Keratinocyte (primary cell): Measurements from ENCODE around the gene TM4SF5. TPM values are rescaled to one million over a fixed set of nuclear protein-coding genes. Genes with fewer than 3 reads are reported as not detected.
A peak's percentile ranks its signal among the peaks of the same experiment; 100 is the strongest.

Experiments used
- DNase-seq: peaks from one replicate; pipeline ENCODE4 v3.0.0-alpha.2; 2011; ENCODE audit warnings: low read depth, missing footprints, low spot score
- FAIRE-seq: peaks from 2 replicates; lab custom pipeline; 2011; peaks lifted over from hg19 to GRCh38; lab: Jason Lieb, UNC
- H2AFZ ChIP-seq: 2 replicates; pipeline ENCODE4 v1.6.0; 2012; ENCODE audit warnings: low read length, control low read depth, inconsistent platforms; ENCODE audit not compliant: control insufficient read depth
- H3K27ac ChIP-seq: 2 replicates; pipeline ENCODE4 v1.5.1; 2011; ENCODE audit warnings: low read length; ENCODE audit not compliant: control insufficient read depth, insufficient read depth
- H3K27me3 ChIP-seq: 3 replicates; pipeline ENCODE4 v1.6.0; 2011; ENCODE audit warnings: low read length; ENCODE audit not compliant: control insufficient read depth, insufficient read depth; ENCODE audit errors: extremely low read depth
- H3K36me3 ChIP-seq, 2 experiments: 2 replicates in 1 of 2; 3 replicates in 1 of 2; pipeline ENCODE4 v1.5.1; 2011; ENCODE audit warnings: low read length in 2 of 2, mild to moderate bottlenecking in 1 of 2; ENCODE audit not compliant: control insufficient read depth in 2 of 2, insufficient read depth in 2 of 2; ENCODE audit errors: extremely low read depth in 1 of 2
- H3K4me1 ChIP-seq: 3 replicates; pipeline ENCODE4 v1.5.1; 2011; ENCODE audit warnings: low read length; ENCODE audit not compliant: control insufficient read depth, insufficient read depth; ENCODE audit errors: extremely low read depth
- H3K4me2 ChIP-seq: 3 replicates; pipeline ENCODE4 v1.6.0; 2011; ENCODE audit warnings: low read depth, low read length; ENCODE audit not compliant: control insufficient read depth, insufficient read depth; ENCODE audit errors: extremely low read depth
- H3K4me3 ChIP-seq, 3 experiments: fragments of 200-600 bp in 1 of 3; sonication (generic) in 1 of 3; 2 replicates in 2 of 3; 3 replicates in 1 of 3; pipeline ENCODE4 v1.5.1; 2011 to 2016; ENCODE audit warnings: low read length in 3 of 3, mild to moderate bottlenecking in 3 of 3, control low read depth in 2 of 3, inconsistent platforms in 1 of 3, low read depth in 1 of 3, mixed read lengths in 1 of 3, mixed run types in 1 of 3, moderate library complexity in 1 of 3; ENCODE audit not compliant: control insufficient read depth in 2 of 3, insufficient read depth in 2 of 3; ENCODE audit errors: extremely low read depth in 1 of 3
- H3K79me2 ChIP-seq: 2 replicates; pipeline ENCODE4 v1.6.0; 2012; ENCODE audit warnings: low read length; ENCODE audit not compliant: control insufficient read depth, insufficient read depth
- H3K9ac ChIP-seq: 3 replicates; pipeline ENCODE4 v1.6.0; 2011; ENCODE audit warnings: low read length; ENCODE audit not compliant: control insufficient read depth, insufficient read depth; ENCODE audit errors: extremely low read depth
- H3K9me1 ChIP-seq: 3 replicates; pipeline ENCODE4 v1.6.0; 2011; ENCODE audit warnings: low read length; ENCODE audit not compliant: control insufficient read depth, insufficient read depth; ENCODE audit errors: extremely low read depth
- H3K9me3 ChIP-seq: 2 replicates; pipeline ENCODE4 v1.5.1; 2012; ENCODE audit warnings: low read depth, low read length; ENCODE audit not compliant: control insufficient read depth
- H4K20me1 ChIP-seq: 3 replicates; pipeline ENCODE4 v1.6.0; 2011; ENCODE audit warnings: low read length; ENCODE audit not compliant: control insufficient read depth, insufficient read depth; ENCODE audit errors: extremely low read depth
- CTCF ChIP-seq, 3 experiments: IDR thresholded peaks in 1 of 3; conservative IDR thresholded peaks in 1 of 3; optimal IDR thresholded peaks in 1 of 3; 2 replicates in 2 of 3; 3 replicates in 1 of 3; pipeline versions ENCODE3 to v1.5.1; 2011; ENCODE audit warnings: low read length in 3 of 3, mild to moderate bottlenecking in 3 of 3, moderate library complexity in 2 of 3, control low read depth in 1 of 3, inconsistent platforms in 1 of 3; ENCODE audit not compliant: insufficient read depth in 2 of 3; ENCODE audit errors: extremely low read depth in 1 of 3
- EZH2 ChIP-seq: IDR thresholded peaks from one replicate; pipeline ENCODE4 v1.6.1; 2012; ENCODE audit warnings: inconsistent platforms, mild to moderate bottlenecking, low read length, moderate library complexity
- dilution Hi-C: fragments of 300-500 bp; cut with MboI; formaldehyde crosslinking; loops from one replicate; pipeline ENCODE4 v1.7.0; 2020; ENCODE audit warnings: low sequenced_read_pairs; ENCODE audit not compliant: extremely low pct_ligation_motif_present
- polyA plus RNA-seq, 5 experiments: library from polyadenylated mRNA; depleted of rRNA in 3 of 5; stranded (reverse) in 3 of 5; stranded (forward) in 1 of 5; unstranded in 1 of 5; fragments of >200 nt; gene quantifications; 1 replicate in 1 of 5; 2 replicates in 3 of 5; 3 replicates in 1 of 5; pipeline versions ENCODE4 v1.2.1 to v1.2.3, GENCODE V29; 2011 to 2012; ENCODE audit warnings: missing spikeins in 2 of 5, low read depth in 1 of 5, low replicate concordance in 1 of 5

The TM4SF5 gene
- polyA plus RNA-seq, 1 donor (not counting 4 experiments of a cell fraction or from before 2014, with no cell fraction given), result not detected

DNA sequence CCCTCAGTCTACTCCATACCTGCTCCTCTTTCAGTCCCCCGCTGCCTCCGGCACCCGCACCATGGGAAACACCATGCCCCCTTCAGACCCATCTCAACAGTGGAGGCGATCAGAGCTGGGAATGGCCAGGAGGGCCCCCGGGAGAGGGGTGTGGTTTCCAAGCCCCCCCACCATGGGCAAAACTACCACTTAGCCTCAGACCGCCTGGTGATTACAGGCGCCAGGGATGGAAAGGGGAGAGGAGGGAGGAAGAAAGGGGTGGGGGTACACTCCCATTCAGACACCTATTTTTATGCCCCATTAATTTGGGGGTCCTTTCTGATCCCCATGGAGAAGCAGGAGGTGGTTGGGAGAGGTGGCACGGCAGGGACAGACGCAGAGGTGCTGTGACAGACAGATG lies 30.5 kb downstream of the TM4SF5 start, which contains the start of gene C17orf114:
TSS of gene C17orf114 (minus strand) at position 101 of the 400 bp plus-strand sequence.
- Histone ChIP-seq H3K9ac (no peak within 1 kb of the TSS), H4K20me1 (no peaks in the 10 kb centered on the region), H3K27me3 (no peaks in the 10 kb centered on the region), H3K27ac (no peak within 1 kb of the TSS), H3K79me2 (peaks cover 5% of the 10 kb centered on the region), H3K4me3 (no peak within 1 kb of the TSS), H3K36me3 (peaks cover 4% of the 10 kb centered on the region in 2 experiments), H2AFZ (no peak within 1 kb of the TSS), H3K9me1 (no peaks in the 10 kb centered on the region), H3K4me1 (peaks cover 6% of the 10 kb centered on the region), H3K9me3 (no peaks in the 10 kb centered on the region), H3K4me2 (no peak within 1 kb of the TSS)
- dilution Hi-C loops, result no loop called here
- TF ChIP-seq EZH2 (no peak), CTCF (optimal IDR thresholded peaks at IDR 0.05 in 1 of 3, IDR thresholded peaks at IDR 0.05 in 1 of 3, conservative IDR thresholded peaks at IDR 0.05 in 1 of 3; ENCODE audit: extremely low read depth in 1 of 3, insufficient read depth in 2 of 3, low read length in 3 of 3) (no peak)
- no peak for FAIRE-seq
- DNase-seq, result no peak

DNA sequence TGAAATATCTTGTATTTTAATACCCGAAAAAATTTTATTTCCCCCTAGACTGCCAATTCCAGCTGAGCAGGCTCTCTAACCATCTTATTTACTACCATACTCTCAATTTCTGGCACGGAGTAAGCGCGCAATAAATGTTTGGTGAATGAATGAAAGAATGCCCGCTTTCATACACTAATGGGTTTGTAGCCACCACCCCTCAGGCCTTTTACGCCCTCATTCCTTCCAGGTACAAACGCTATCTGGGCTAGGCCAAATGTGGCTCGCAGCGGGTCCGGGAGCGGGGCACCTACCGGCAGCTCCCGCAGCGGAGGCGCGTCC lies 34.7 kb downstream of the TM4SF5 start:
- TF ChIP-seq EZH2 (no peak), CTCF (optimal IDR thresholded peaks at IDR 0.05 in 1 of 3, IDR thresholded peaks at IDR 0.05 in 1 of 3, conservative IDR thresholded peaks at IDR 0.05 in 1 of 3; ENCODE audit: extremely low read depth in 1 of 3, insufficient read depth in 2 of 3, low read length in 3 of 3) (no peak)
- H3K4me1 ChIP-seq, result peaks cover 15% of the 10 kb centered on the region
- no peaks in the 10 kb centered on the region for H3K9me1 ChIP-seq

More for the DNA sequence above, 34.7 kb downstream of the TM4SF5 start:
- FAIRE-seq (peak; percentile 44), DNase-seq (no peak)
- Histone ChIP-seq H3K4me2 (peak overlapping the region; percentile 97), H2AFZ (peak overlapping the region; percentile 76), H3K27ac (peak overlapping the region; percentile 49), H3K9me3 (no peaks in the 10 kb centered on the region), H3K36me3 (peaks cover 11 to 16% of the 10 kb centered on the region in 2 experiments), H3K9ac (peak overlapping the region; percentile 81), H3K4me3 (peak overlapping the region; percentile 80 to 90 (median 85)), H4K20me1 (no peaks in the 10 kb centered on the region), H3K27me3 (no peaks in the 10 kb centered on the region), H3K79me2 (peaks cover 4% of the 10 kb centered on the region)
- dilution Hi-C loops, result no loop called here
